GM23248 (cell line): Measurements from ENCODE around the gene APOE. TPM values are rescaled to one million over a fixed set of nuclear protein-coding genes. Genes with fewer than 3 reads are reported as not detected.

Experiments used
- DNase-seq: peaks from one replicate; pipeline ENCODE4 v3.0.0-alpha.2; 2015
- H2AFZ ChIP-seq: fragments of 200-600 bp; sonication (generic); 2 replicates; pipeline ENCODE4 v1.6.1; 2016; ENCODE audit warnings: antibody characterized with exemption
- H3F3A ChIP-seq: fragments of 200-600 bp; sonication (generic); 2 replicates; pipeline ENCODE4 v1.6.1; 2016; ENCODE audit warnings: mild to moderate bottlenecking, antibody characterized with exemption, mixed run types; ENCODE audit not compliant: insufficient read depth
- H3K27ac ChIP-seq: fragments of 200-600 bp; sonication (generic); 2 replicates; pipeline ENCODE4 v1.5.1; 2016; ENCODE audit warnings: mild to moderate bottlenecking
- H3K27me3 ChIP-seq: fragments of 200-600 bp; sonication (generic); replicated peaks from 2 replicates; pipeline ENCODE4 v1.6.1; 2016; ENCODE audit warnings: mild to moderate bottlenecking; ENCODE audit not compliant: insufficient read depth
- H3K36me3 ChIP-seq: fragments of 200-600 bp; sonication (generic); 2 replicates; pipeline ENCODE4 v1.6.1; 2016; ENCODE audit warnings: low read depth, mild to moderate bottlenecking
- H3K4me1 ChIP-seq: fragments of 200-600 bp; sonication (generic); 2 replicates; pipeline ENCODE4 v1.6.1; 2016; ENCODE audit warnings: mild to moderate bottlenecking; ENCODE audit not compliant: insufficient read depth
- H3K4me2 ChIP-seq: fragments of 200-600 bp; sonication (generic); one replicate; pipeline ENCODE4 v1.6.1; 2016; ENCODE audit warnings: mild to moderate bottlenecking; ENCODE audit not compliant: unreplicated experiment
- H3K4me3 ChIP-seq: fragments of 200-600 bp; sonication (generic); 2 replicates; pipeline ENCODE4 v1.5.1; 2016; ENCODE audit warnings: mild to moderate bottlenecking
- H3K79me2 ChIP-seq: fragments of 200-600 bp; sonication (generic); 2 replicates; pipeline ENCODE4 v1.6.1; 2016; ENCODE audit warnings: mild to moderate bottlenecking; ENCODE audit not compliant: insufficient read depth
- H3K9ac ChIP-seq: fragments of 200-600 bp; sonication (generic); 2 replicates; pipeline ENCODE4 v1.6.1; 2016; ENCODE audit warnings: mild to moderate bottlenecking
- H3K9me2 ChIP-seq: fragments of 200-600 bp; sonication (generic); 2 replicates; pipeline ENCODE4 v1.6.1; 2016; ENCODE audit warnings: mixed run types, mild to moderate bottlenecking, moderate library complexity; ENCODE audit not compliant: insufficient read depth
- H3K9me3 ChIP-seq: fragments of 200-600 bp; sonication (generic); one replicate; pipeline ENCODE4 v1.6.1; 2017; ENCODE audit warnings: low read depth
- H4K20me1 ChIP-seq: fragments of 200-600 bp; sonication (generic); 2 replicates; pipeline ENCODE4 v1.6.0; 2016; ENCODE audit not compliant: insufficient read depth
- EZH2 ChIP-seq: fragments of 200-600 bp; sonication (generic); IDR thresholded peaks from 2 replicates; pipeline ENCODE4 v1.6.1; 2018; ENCODE audit warnings: antibody characterized with exemption, mild to moderate bottlenecking; ENCODE audit not compliant: insufficient read depth, poor library complexity, severe bottlenecking
- EZH2phosphoT487 ChIP-seq: fragments of 200-600 bp; sonication (generic); IDR thresholded peaks from 2 replicates; pipeline ENCODE4 v1.6.1; 2018; ENCODE audit warnings: antibody characterized with exemption, moderate library complexity, mild to moderate bottlenecking, low read depth; ENCODE audit not compliant: insufficient read depth
- WGBS, 2 experiments: methylation state at CpG; one replicate each; pipeline ENCODE4 v1.1.6; 2015 to 2017; ENCODE audit warnings: low lambda C conversion rate in 2 of 2, low coverage in 1 of 2; ENCODE audit errors: missing lambda C conversion rate in 2 of 2; 5-methylcytosine and 5-hydroxymethylcytosine counted together
- in situ Hi-C: fragments of 300-500 bp; cut with MboI; formaldehyde crosslinking; loops from 2 replicates; pipeline ENCODE4 v1.15.0; 2020
- polyA plus RNA-seq: library from polyadenylated mRNA; unstranded; fragments of >200 nt; fragmentation: Nextera tagmentation; extraction: Ambion mirVana; gene quantifications from 2 replicates; pipeline ENCODE4 v1.2.1, GENCODE V29; 2016
- total RNA-seq: library from RNA; depleted of rRNA; stranded (reverse); fragments of >200 nt; shearing (Covaris generic); gene quantifications from 2 replicates; pipeline ENCODE4 v1.2.3, GENCODE V29; 2014

Gene APOE
- total and polyA plus RNA-seq, 2 experiments from 2014 or later: 0.60 to 0.76 TPM

DNA sequence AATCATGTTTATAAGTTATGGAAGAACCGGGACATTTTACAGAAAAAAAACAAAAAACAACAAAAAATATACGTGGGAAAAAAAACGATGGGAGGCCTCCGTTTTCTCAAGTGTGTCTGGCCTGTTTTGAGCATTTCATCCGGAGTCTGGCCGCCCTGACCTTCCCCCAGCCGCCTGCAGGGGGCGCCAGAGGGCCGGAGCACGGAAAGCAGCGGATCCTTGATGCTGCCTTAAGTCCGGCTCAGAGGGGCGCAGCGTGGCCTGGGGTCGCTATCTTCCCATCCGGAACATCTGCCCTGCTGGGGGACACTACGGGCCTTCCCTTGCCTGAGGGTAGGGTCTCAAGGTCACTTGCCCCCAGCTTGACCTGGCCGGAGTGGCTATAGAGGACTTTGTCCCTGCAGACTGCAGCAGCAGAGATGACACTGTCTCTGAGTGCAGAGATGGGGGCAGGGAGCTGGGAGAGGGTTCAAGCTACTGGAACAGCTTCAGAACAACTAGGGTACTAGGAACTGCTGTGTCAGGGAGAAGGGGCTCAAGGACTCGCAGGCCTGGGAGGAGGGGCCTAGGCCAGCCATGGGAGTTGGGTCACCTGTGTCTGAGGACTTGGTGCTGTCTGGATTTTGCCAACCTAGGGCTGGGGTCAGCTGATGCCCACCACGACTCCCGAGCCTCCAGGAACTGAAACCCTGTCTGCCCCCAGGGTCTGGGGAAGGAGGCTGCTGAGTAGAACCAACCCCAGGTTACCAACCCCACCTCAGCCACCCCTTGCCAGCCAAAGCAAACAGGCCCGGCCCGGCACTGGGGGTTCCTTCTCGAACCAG is 1.8 kb upstream of the APOE start:
- Histone ChIP-seq H4K20me1 (no peaks in the 10 kb centered on the region), H3K9me2 (no peaks in the 10 kb centered on the region), H3F3A (no peaks in the 10 kb centered on the region), H3K27me3 (peaks cover 14% of the 10 kb centered on the region), H3K4me3 (no peak overlapping the region), H2AFZ (no peak overlapping the region), H3K9ac (no peak overlapping the region), H3K79me2 (no peaks in the 10 kb centered on the region), H3K36me3 (no peaks in the 10 kb centered on the region; the same call in 1 of the 2 replicates), H3K9me3 (no peaks in the 10 kb centered on the region), H3K27ac (no peak overlapping the region), H3K4me1 (no peaks in the 10 kb centered on the region; the same call in 1 of the 2 replicates), H3K4me2 (no peak overlapping the region)
- no peak for TF ChIP-seq EZH2
- no peak for TF ChIP-seq EZH2phosphoT487
- DNase-seq: peak; percentile 63
- in situ Hi-C loops: no loop called here
- 10 to 17% methylated on average over 24 of the region's 24 CpGs for WGBS, 2 experiments

- no peak for TF ChIP-seq EZH2
- TF ChIP-seq EZH2phosphoT487: no peak
- in situ Hi-C loops: no loop called here
- Histone ChIP-seq H3F3A (no peaks in the 10 kb centered on the region), H3K4me2 (no peak overlapping the region), H3K27ac (no peak overlapping the region), H3K27me3 (peaks cover 14% of the 10 kb centered on the region), H3K79me2 (no peaks in the 10 kb centered on the region), H3K4me1 (no peaks in the 10 kb centered on the region; the same call in 1 of the 2 replicates), H2AFZ (no peak overlapping the region), H3K4me3 (no peak overlapping the region), H3K36me3 (no peaks in the 10 kb centered on the region; the same call in 1 of the 2 replicates), H3K9ac (no peak overlapping the region), H3K9me3 (no peaks in the 10 kb centered on the region), H3K9me2 (no peaks in the 10 kb centered on the region), H4K20me1 (no peaks in the 10 kb centered on the region)
- WGBS, 2 experiments: 35 to 39% methylated on average over 12 of the region's 12 CpGs
- DNase-seq: no peak
Measured at GRCh38 chr19:44904426-44904994, 1.1 kb upstream of the APOE start.

GRCh38 chr19:44907613-44908012 is 2.0 kb downstream of the APOE start:
- no peak for TF ChIP-seq EZH2
- no peak for TF ChIP-seq EZH2phosphoT487
- 83% methylated on average over 12 of the region's 12 CpGs for WGBS, 2 experiments
- Histone ChIP-seq H3K4me3 (no peak overlapping the region), H3K79me2 (no peaks in the 10 kb centered on the region), H3K4me2 (no peak overlapping the region), H2AFZ (no peak overlapping the region), H3F3A (no peaks in the 10 kb centered on the region), H3K9me3 (no peaks in the 10 kb centered on the region), H3K4me1 (no peaks in the 10 kb centered on the region; the same call in 1 of the 2 replicates), H3K9ac (no peak overlapping the region), H3K27ac (no peak overlapping the region), H3K9me2 (no peaks in the 10 kb centered on the region), H3K36me3 (no peaks in the 10 kb centered on the region), H4K20me1 (no peaks in the 10 kb centered on the region), H3K27me3 (peaks cover 14% of the 10 kb centered on the region)
- no peak for DNase-seq
- in situ Hi-C loops: no loop called here

- H3K4me1 ChIP-seq: no peaks in the 10 kb centered on the region; the same call in 1 of the 2 replicates
- no peak for DNase-seq
- peaks cover 14% of the 10 kb centered on the region for H3K27me3 ChIP-seq
- H3K4me2 ChIP-seq: no peak overlapping the region
- H3K27ac ChIP-seq: no peak overlapping the region
- no peak overlapping the region for H3K4me3 ChIP-seq
- no peaks in the 10 kb centered on the region for H3K36me3 ChIP-seq
- in situ Hi-C loops: no loop called here
- H3K79me2 ChIP-seq: no peaks in the 10 kb centered on the region
- no peaks in the 10 kb centered on the region for H3F3A ChIP-seq
- 94 to 99% methylated on average over 11 to 46 of the region's 46 CpGs for WGBS, 2 experiments
- H4K20me1 ChIP-seq: no peaks in the 10 kb centered on the region
- H2AFZ ChIP-seq: no peak overlapping the region
- no peaks in the 10 kb centered on the region for H3K9me3 ChIP-seq
- TF ChIP-seq EZH2 (no peak), EZH2phosphoT487 (no peak)
- no peak overlapping the region for H3K9ac ChIP-seq
- H3K9me2 ChIP-seq: no peaks in the 10 kb centered on the region
Measured at GRCh38 chr19:44908074-44908835, 2.7 kb downstream of the APOE start.
